Lower leg skin (tissue), 3 donors: ENCODE data around the gene NUDT4B.
"Not testable (repeated sequence)": the region's sequence is repeated elsewhere in the genome, so short reads cannot be mapped to it uniquely, and the experiment has no call there.

Experiments used
- CTCF ChIP-seq, 3 donors: fragments of 450-650 bp; IDR thresholded peaks; one replicate each; pipeline ENCODE4 v1.5.1; 2016; ENCODE audit warnings: antibody characterized with exemption in 3 of 3, mild to moderate bottlenecking in 3 of 3, moderate library complexity in 2 of 3
- POLR2A ChIP-seq, 2 donors: fragments of 450-650 bp; IDR thresholded peaks; one replicate each; pipeline ENCODE4 v1.6.1; 2016 to 2017; ENCODE audit warnings: antibody characterized with exemption in 2 of 2, mild to moderate bottlenecking in 1 of 2, moderate library complexity in 1 of 2

GRCh38 chr1:148761360-148761759, 12.8 kb downstream of the NUDT4B start:
- not testable (repeated sequence) for TF ChIP-seq POLR2A, CTCF (IDR thresholded peaks at IDR 0.05)
